Stimulated activated CD4-positive, alpha-beta T cell treated with anti-CD3 and anti-CD28 coated beads, Interleukin-1b, Interleukin-23, amount 100 ng/mL, for 24 hours (primary cell): ENCODE data around the gene SPINK6.

Experiments used
- DNase-seq, 4 experiments: peaks; one replicate each; pipeline ENCODE4 v3.0.0-alpha.2; 2020; ENCODE audit warnings: low read depth in 4 of 4, low spot score in 1 of 4

The SPINK6 gene

DNA sequence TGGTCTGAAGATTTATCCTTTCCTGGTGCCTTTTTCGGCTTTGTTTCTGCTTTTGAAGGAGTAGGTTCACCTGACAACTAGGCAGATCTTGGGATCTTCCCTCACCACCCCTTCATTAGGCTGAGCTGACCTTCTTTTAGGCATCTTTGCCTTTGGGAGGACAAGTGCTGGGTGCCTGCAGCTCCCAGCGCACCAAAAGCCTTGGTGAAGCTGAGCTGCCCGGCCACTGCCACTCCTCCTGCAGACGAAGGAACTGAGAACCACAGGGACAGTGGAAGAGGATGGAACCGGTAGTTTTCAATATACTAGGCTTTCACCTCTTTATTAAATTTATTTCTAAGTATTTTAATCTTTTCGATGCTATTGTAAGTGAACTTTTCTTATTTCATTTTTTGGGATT lies 18.7 kb downstream of the SPINK6 start:
- no peak for DNase-seq

DNA sequence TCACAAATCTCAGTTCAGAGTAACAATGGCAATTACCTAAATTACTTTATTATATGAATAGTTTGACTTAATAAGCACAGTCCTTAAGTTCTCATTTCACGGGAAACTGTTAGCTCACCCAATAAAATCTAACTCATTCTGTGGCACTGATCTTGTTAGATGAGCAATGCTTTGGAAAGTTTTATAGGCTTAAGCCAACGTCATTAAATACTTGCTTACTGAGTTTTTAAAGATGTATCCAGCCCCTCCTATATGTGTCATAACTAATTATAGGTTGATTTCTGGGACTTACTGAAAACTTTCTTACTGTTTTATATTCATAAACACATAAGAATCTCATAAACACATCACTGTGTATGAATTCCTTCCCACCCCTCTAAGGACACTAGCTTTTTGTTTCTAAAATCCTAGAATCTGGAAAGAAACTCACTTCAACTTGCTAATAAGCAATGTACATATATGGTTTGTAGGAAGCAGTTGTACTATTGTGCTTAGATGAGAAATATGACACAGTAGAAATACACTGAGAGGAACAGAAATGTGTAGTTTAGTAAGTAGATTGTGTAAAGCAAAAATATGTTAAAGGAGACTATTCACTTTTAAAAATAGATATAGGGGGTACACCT lies 21.4 kb downstream of the SPINK6 start:
- DNase-seq, result no peak

DNA sequence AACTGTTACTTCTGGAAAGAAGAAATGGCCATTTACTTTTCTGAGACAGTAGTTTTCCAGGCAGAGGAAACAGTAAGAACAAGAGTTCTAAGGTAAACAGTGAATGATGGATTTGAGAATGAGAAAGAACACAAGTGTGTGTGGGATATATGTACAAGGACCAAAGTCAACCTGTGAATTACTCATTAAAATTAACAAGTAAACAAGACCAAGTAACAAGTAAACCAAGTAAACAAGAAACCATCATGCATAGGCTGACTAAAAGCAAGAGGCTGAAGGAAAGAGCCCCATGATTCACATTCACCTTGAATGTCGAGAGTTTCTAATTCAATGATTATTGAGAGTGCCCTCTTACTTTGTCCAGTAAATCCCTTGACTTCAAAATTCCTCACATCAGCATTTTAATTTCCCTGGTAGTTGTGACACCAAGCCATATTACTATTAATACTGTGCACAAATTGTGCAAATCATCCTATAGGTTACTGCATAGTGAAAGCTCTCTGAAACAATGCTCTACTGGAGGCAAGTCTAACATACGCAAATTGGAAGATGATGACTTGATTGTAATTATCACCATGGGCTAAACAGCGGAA lies 25.6 kb downstream of the SPINK6 start:
- no peak for DNase-seq

DNA sequence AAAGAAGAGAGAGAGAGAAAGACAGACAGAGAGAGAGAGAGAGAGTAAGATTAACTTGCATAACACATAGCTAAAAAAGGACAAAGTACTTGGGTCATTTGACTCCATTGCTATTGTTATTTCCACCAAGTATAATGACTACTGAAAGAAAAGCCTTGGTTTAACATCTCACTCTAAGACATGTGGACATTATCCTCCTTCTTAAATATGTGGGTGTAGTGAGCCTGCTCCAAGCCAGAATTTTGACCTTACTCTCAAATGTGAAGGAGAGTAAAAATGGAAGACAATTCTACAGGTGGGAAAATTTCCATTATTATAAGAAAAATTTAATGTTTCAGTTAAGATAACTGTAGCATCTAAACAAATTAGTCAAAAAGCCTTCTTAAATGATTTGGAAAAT lies 27.0 kb downstream of the SPINK6 start:
- DNase-seq, result no peak

DNA sequence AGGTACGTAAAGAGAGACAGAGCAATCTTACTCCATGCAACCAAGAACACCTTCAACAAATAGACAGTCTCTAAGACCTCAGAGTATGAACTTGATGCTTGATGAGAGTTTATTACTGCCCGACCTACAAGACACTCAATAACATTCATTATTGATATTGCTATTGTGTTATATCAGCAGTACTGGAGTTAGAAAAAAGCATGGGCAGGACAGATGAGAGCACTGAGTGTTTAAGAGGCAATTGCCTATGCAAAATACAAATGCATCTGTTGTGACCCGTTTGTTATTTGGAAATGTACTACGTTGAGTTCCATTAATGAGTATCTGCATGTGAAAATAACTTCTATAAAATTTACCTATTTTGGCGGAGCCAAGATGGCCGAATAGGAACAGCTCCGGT lies 27.4 kb downstream of the SPINK6 start:
- DNase-seq, result no peak

DNA sequence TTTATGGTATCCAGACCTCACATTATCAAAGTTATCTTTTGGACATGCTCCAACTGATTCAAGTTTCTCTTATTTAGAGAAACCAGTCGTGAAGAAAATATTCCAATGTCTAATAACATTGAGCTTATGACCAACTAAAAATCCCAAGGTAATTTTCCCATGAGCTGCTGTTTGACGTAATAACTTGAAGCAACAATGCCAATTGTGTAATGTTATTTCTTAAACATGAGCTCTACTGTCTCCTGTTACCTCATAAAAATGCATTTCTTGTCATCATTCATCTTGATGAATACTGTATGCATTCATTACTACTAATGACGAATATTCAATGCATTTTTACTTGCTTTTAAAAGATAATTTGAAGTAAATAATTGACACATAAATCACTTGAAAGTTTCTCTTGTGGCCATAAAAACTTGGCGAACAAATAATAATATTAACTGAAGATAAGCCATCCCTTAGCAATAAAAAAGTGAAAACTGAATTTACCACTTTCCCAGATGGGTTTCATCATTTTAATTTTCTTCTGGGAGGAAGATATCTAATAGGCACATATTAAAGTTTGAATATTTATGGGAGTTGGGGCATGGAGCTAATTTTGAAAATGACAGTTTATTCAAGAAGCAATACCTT lies 35.1 kb downstream of the SPINK6 start:
- DNase-seq, result no peak

DNA sequence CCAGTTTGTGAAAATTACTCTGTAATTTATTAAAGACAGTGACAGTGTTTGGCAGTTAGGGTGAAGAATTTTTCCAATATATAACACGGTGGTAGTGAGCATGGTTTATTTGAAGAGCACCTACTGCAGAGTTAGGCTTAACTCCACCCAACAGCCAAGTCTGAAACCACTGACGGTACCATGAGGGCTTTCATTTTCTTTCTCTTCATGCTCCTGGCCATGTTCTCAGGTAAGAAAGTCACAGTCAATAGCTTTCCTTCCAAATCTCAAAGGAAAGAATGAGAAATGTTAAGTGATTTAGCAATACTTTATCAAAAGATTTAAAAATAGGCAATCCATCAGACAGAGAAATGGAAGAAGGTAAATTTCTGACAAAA lies 35.6 kb downstream of the SPINK6 start, which contains the start of gene MARCOL:
Gene MARCOL, plus strand, starts transcription at position 108 of the 377 bp plus-strand sequence. Its CDS starts 73 bp downstream, at position 181.
- DNase-seq, result no peak

DNA sequence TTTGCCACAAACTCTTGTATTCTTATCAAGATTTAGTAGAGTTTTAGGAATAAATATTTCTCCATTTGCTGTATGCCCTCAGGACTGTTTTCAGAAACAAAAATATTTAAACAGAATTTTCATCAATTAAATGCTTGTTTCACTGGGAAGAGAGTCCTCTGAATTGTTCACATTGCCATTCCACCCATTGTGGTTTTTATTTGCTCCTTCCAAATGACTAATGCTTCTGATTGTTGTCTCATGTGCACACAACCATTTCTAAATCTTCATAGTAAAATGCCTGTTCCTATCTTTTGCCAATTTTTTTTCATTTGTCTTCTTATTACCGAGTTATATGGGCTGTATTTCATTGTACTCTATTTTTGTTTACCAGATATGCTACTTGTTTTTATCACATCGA lies 46.1 kb downstream of the SPINK6 start:
- no peak for DNase-seq

DNA sequence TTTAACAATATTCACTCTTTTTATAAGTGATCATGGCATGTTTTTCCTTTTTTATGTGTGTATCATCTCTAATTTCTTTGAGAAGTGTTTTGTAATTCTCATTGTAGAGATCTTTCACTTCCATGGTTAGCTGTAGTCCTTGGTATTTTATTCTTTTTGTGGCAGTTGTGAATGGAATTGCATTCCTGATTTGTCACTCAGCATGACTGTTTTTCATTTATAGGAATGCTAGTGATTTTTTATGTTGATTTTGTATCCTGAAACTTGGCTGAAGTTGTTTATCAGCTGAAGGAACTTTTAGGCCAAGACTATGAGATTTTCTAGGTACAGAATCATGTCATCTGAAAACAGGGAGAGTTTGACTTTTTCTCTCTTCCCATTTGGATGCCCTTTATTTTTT lies 52.6 kb downstream of the SPINK6 start:
- DNase-seq, result no peak

DNA sequence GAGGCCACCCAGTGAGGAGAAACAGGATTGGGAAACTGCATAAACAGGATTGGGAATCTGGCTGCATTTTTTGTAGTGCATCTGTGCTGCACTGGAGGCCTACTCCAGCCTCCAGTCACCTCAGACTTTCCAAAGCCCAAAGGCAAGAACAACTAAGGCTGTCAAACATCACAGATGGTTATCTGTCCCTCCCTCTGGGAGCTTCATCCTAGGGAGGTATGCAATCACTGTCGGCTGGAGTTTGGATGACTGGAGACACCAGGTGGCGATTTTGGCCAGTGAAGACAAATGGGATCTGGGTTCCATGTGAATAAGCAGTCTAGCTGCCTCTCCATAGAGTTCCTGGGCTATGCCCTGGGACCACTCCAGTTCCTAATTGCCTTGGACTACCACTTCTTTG lies 56.4 kb downstream of the SPINK6 start:
- DNase-seq, result no peak

DNA sequence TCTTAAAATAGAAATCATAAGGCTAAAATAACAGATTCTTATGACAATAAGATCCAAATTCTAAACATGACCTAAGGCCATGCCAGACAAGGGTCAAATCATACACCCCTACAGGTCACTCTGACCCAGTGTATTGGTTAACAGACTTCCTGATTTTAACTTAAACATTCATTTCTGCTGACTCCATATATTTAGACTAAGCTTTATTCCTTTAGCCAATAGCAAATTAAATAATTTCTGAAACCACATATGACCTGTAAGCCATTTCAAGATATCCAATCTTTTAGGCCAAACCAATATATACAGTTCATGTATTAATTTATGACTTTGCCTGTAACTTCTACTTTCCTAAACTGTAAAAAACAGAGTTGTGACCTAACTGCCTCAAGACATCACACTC lies 58.4 kb downstream of the SPINK6 start:
- DNase-seq, result no peak
